ENCODE data around the gene SLC2A9. TPM values are rescaled to one million over a fixed set of nuclear protein-coding genes. Genes with fewer than 3 reads are reported as not detected.

Gene SLC2A9
- polyA plus RNA-seq, 1 donor, result 28.7 TPM

GRCh38 chr4:9929111-9929510, 92.2 kb downstream of the SLC2A9 start:
- H3K4me3 ChIP-seq (ENCODE audit: low read length), result no peak overlapping the region
- peaks cover 4% of the 10 kb centered on the region for H3K4me1 ChIP-seq (ENCODE audit: control insufficient read depth, insufficient read depth, low read length)
- peaks cover 18% of the 10 kb centered on the region for H3K36me3 ChIP-seq (ENCODE audit: control insufficient read depth, insufficient read depth, low read length)
- H3K27me3 ChIP-seq (ENCODE audit: control insufficient read depth, insufficient read depth, low read length), result no peaks in the 10 kb centered on the region
- H3K9me3 ChIP-seq (ENCODE audit: control insufficient read depth, low read depth, low read length), result no peaks in the 10 kb centered on the region
- DNase-seq, result peak; percentile 21 to 61
- no peak overlapping the region for H3K27ac ChIP-seq (ENCODE audit: low read length)
- WGBS (ENCODE audit: insufficient coverage, low lambda C conversion rate), result no CpG with 5 or more reads among the region's 5 CpGs

GRCh38 chr4:9927341-9928007, 93.8 kb downstream of the SLC2A9 start:
- no peak for DNase-seq
- 100% methylated on average over 1 of the region's 10 CpGs for WGBS (ENCODE audit: insufficient coverage, low lambda C conversion rate)
- Histone ChIP-seq H3K27ac (ENCODE audit: low read length) (no peak overlapping the region), H3K4me1 (ENCODE audit: control insufficient read depth, insufficient read depth, low read length) (peaks cover 4% of the 10 kb centered on the region), H3K27me3 (ENCODE audit: control insufficient read depth, insufficient read depth, low read length) (no peaks in the 10 kb centered on the region), H3K4me3 (ENCODE audit: low read length) (no peak overlapping the region), H3K36me3 (ENCODE audit: control insufficient read depth, insufficient read depth, low read length) (peaks cover 9% of the 10 kb centered on the region), H3K9me3 (ENCODE audit: control insufficient read depth, low read depth, low read length) (no peaks in the 10 kb centered on the region)

GRCh38 chr4:9926586-9926985, 94.7 kb downstream of the SLC2A9 start:
- Histone ChIP-seq H3K27ac (ENCODE audit: low read length) (no peak overlapping the region), H3K36me3 (ENCODE audit: control insufficient read depth, insufficient read depth, low read length) (peaks cover 6% of the 10 kb centered on the region), H3K4me1 (ENCODE audit: control insufficient read depth, insufficient read depth, low read length) (peaks cover 4% of the 10 kb centered on the region), H3K9me3 (ENCODE audit: control insufficient read depth, low read depth, low read length) (no peaks in the 10 kb centered on the region), H3K27me3 (ENCODE audit: control insufficient read depth, insufficient read depth, low read length) (no peaks in the 10 kb centered on the region), H3K4me3 (ENCODE audit: low read length) (no peak overlapping the region)
- no CpG with 5 or more reads among the region's 3 CpGs for WGBS (ENCODE audit: insufficient coverage, low lambda C conversion rate)
- DNase-seq, result peak; percentile 25 to 64

GRCh38 chr4:9925750-9926439, 95.4 kb downstream of the SLC2A9 start:
- no CpG with 5 or more reads among the region's 8 CpGs for WGBS (ENCODE audit: insufficient coverage, low lambda C conversion rate)
- Histone ChIP-seq H3K36me3 (ENCODE audit: control insufficient read depth, insufficient read depth, low read length) (peaks cover 3% of the 10 kb centered on the region), H3K27me3 (ENCODE audit: control insufficient read depth, insufficient read depth, low read length) (no peaks in the 10 kb centered on the region), H3K4me3 (ENCODE audit: low read length) (no peak overlapping the region), H3K4me1 (ENCODE audit: control insufficient read depth, insufficient read depth, low read length) (peaks cover 4% of the 10 kb centered on the region), H3K9me3 (ENCODE audit: control insufficient read depth, low read depth, low read length) (no peaks in the 10 kb centered on the region), H3K27ac (ENCODE audit: low read length) (no peak overlapping the region)
- no peak for DNase-seq

GRCh38 chr4:9924750-9925149, 96.5 kb downstream of the SLC2A9 start:
- Histone ChIP-seq H3K27me3 (ENCODE audit: control insufficient read depth, insufficient read depth, low read length) (no peaks in the 10 kb centered on the region), H3K9me3 (ENCODE audit: control insufficient read depth, low read depth, low read length) (no peaks in the 10 kb centered on the region), H3K4me1 (ENCODE audit: control insufficient read depth, insufficient read depth, low read length) (peaks cover 4% of the 10 kb centered on the region), H3K27ac (ENCODE audit: low read length) (no peak overlapping the region), H3K36me3 (ENCODE audit: control insufficient read depth, insufficient read depth, low read length) (peaks cover 3% of the 10 kb centered on the region), H3K4me3 (ENCODE audit: low read length) (no peak overlapping the region)
- no CpG with 5 or more reads among the region's 4 CpGs for WGBS (ENCODE audit: insufficient coverage, low lambda C conversion rate)
- no peak for DNase-seq

GRCh38 chr4:9923195-9923812, 98.0 kb downstream of the SLC2A9 start:
- Histone ChIP-seq H3K36me3 (ENCODE audit: control insufficient read depth, insufficient read depth, low read length) (peaks cover 13% of the 10 kb centered on the region), H3K9me3 (ENCODE audit: control insufficient read depth, low read depth, low read length) (no peaks in the 10 kb centered on the region), H3K4me3 (ENCODE audit: low read length) (no peak overlapping the region), H3K27ac (ENCODE audit: low read length) (no peak overlapping the region), H3K4me1 (ENCODE audit: control insufficient read depth, insufficient read depth, low read length) (no peaks in the 10 kb centered on the region), H3K27me3 (ENCODE audit: control insufficient read depth, insufficient read depth, low read length) (no peaks in the 10 kb centered on the region)
- no CpG with 5 or more reads among the region's 12 CpGs for WGBS (ENCODE audit: insufficient coverage, low lambda C conversion rate)
- no peak for DNase-seq

GRCh38 chr4:9921326-9921725, 100.0 kb downstream of the SLC2A9 start:
- H3K4me3 ChIP-seq (ENCODE audit: low read length), result no peak overlapping the region
- no peaks in the 10 kb centered on the region for H3K4me1 ChIP-seq (ENCODE audit: control insufficient read depth, insufficient read depth, low read length)
- no peak overlapping the region for H3K27ac ChIP-seq (ENCODE audit: low read length)
- WGBS (ENCODE audit: insufficient coverage, low lambda C conversion rate), result 70% methylated on average over 2 of the region's 6 CpGs
- no peaks in the 10 kb centered on the region for H3K27me3 ChIP-seq (ENCODE audit: control insufficient read depth, insufficient read depth, low read length)
- peaks cover 17% of the 10 kb centered on the region for H3K36me3 ChIP-seq (ENCODE audit: control insufficient read depth, insufficient read depth, low read length)
- no peak for DNase-seq
- no peaks in the 10 kb centered on the region for H3K9me3 ChIP-seq (ENCODE audit: control insufficient read depth, low read depth, low read length)

GRCh38 chr4:9920029-9920428, 101.3 kb downstream of the SLC2A9 start:
- Histone ChIP-seq H3K9me3 (ENCODE audit: control insufficient read depth, low read depth, low read length) (no peaks in the 10 kb centered on the region), H3K27me3 (ENCODE audit: control insufficient read depth, insufficient read depth, low read length) (no peaks in the 10 kb centered on the region), H3K4me1 (ENCODE audit: control insufficient read depth, insufficient read depth, low read length) (no peaks in the 10 kb centered on the region), H3K36me3 (ENCODE audit: control insufficient read depth, insufficient read depth, low read length) (peaks cover 17% of the 10 kb centered on the region), H3K4me3 (ENCODE audit: low read length) (no peak overlapping the region), H3K27ac (ENCODE audit: low read length) (no peak overlapping the region)
- DNase-seq, result no peak
- no CpG with 5 or more reads among the region's 2 CpGs for WGBS (ENCODE audit: insufficient coverage, low lambda C conversion rate)

- Histone ChIP-seq H3K27me3 (ENCODE audit: control insufficient read depth, insufficient read depth, low read length) (no peaks in the 10 kb centered on the region), H3K4me1 (ENCODE audit: control insufficient read depth, insufficient read depth, low read length) (no peaks in the 10 kb centered on the region), H3K36me3 (ENCODE audit: control insufficient read depth, insufficient read depth, low read length) (peaks cover 24% of the 10 kb centered on the region), H3K9me3 (ENCODE audit: control insufficient read depth, low read depth, low read length) (no peaks in the 10 kb centered on the region), H3K4me3 (ENCODE audit: low read length) (no peak overlapping the region), H3K27ac (ENCODE audit: low read length) (no peak overlapping the region)
- no peak for DNase-seq
- WGBS (ENCODE audit: insufficient coverage, low lambda C conversion rate), result no CpG with 5 or more reads among the region's 6 CpGs
Measured at GRCh38 chr4:9919047-9919446, 102.2 kb downstream of the SLC2A9 start.

- no CpG with 5 or more reads among the region's 4 CpGs for WGBS (ENCODE audit: insufficient coverage, low lambda C conversion rate)
- Histone ChIP-seq H3K4me3 (ENCODE audit: low read length) (no peak overlapping the region), H3K4me1 (ENCODE audit: control insufficient read depth, insufficient read depth, low read length) (no peaks in the 10 kb centered on the region), H3K27ac (ENCODE audit: low read length) (no peak overlapping the region), H3K9me3 (ENCODE audit: control insufficient read depth, low read depth, low read length) (no peaks in the 10 kb centered on the region), H3K36me3 (ENCODE audit: control insufficient read depth, insufficient read depth, low read length) (peaks cover 27% of the 10 kb centered on the region), H3K27me3 (ENCODE audit: control insufficient read depth, insufficient read depth, low read length) (no peaks in the 10 kb centered on the region)
- no peak for DNase-seq
Measured at GRCh38 chr4:9918484-9918883, 102.8 kb downstream of the SLC2A9 start.

Data from large intestine (tissue), 3 donors.